ENCODE results near the gene CAPN8. TPM values are rescaled to one million over a fixed set of nuclear protein-coding genes. Genes with fewer than 3 reads are reported as not detected.

Gene CAPN8
- total RNA-seq, 4 donors from 2014 or later = 0.20 to 0.79 (median 0.40) TPM; not detected in 1

- Histone ChIP-seq H3K4me1 (peaks cover 24 to 60% of the 10 kb centered on the region in 2 donors), H3K36me3 (no peaks in the 10 kb centered on the region), H3K4me3 (replicated peaks in 1 of 3) (no peak overlapping the region), H3K27me3 (no peaks in the 10 kb centered on the region), H3K27ac (peak overlapping the region; percentile 79 to 93 (median 91)), H3K9me3 (no peaks in the 10 kb centered on the region)
- intact Hi-C loops (cut with DNase I) = no loop called here
- peak in 1 of 2 donors; percentile 28 for TF ChIP-seq POLR2A (IDR thresholded peaks at IDR 0.05)
- TF ChIP-seq, protein P1, sequence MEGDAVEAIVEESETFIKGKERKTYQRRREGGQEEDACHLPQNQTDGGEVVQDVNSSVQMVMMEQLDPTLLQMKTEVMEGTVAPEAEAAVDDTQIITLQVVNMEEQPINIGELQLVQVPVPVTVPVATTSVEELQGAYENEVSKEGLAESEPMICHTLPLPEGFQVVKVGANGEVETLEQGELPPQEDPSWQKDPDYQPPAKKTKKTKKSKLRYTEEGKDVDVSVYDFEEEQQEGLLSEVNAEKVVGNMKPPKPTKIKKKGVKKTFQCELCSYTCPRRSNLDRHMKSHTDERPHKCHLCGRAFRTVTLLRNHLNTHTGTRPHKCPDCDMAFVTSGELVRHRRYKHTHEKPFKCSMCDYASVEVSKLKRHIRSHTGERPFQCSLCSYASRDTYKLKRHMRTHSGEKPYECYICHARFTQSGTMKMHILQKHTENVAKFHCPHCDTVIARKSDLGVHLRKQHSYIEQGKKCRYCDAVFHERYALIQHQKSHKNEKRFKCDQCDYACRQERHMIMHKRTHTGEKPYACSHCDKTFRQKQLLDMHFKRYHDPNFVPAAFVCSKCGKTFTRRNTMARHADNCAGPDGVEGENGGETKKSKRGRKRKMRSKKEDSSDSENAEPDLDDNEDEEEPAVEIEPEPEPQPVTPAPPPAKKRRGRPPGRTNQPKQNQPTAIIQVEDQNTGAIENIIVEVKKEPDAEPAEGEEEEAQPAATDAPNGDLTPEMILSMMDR (IDR thresholded peaks at IDR 0.05) = no peak
- DNase-seq = peak; percentile 66 to 74
- 28 to 39% methylated on average over 6 of the region's 6 CpGs for WGBS, 2 donors
Observed at GRCh38 chr1:223707256-223708000, 41.9 kb upstream of the CAPN8 start.

DNA sequence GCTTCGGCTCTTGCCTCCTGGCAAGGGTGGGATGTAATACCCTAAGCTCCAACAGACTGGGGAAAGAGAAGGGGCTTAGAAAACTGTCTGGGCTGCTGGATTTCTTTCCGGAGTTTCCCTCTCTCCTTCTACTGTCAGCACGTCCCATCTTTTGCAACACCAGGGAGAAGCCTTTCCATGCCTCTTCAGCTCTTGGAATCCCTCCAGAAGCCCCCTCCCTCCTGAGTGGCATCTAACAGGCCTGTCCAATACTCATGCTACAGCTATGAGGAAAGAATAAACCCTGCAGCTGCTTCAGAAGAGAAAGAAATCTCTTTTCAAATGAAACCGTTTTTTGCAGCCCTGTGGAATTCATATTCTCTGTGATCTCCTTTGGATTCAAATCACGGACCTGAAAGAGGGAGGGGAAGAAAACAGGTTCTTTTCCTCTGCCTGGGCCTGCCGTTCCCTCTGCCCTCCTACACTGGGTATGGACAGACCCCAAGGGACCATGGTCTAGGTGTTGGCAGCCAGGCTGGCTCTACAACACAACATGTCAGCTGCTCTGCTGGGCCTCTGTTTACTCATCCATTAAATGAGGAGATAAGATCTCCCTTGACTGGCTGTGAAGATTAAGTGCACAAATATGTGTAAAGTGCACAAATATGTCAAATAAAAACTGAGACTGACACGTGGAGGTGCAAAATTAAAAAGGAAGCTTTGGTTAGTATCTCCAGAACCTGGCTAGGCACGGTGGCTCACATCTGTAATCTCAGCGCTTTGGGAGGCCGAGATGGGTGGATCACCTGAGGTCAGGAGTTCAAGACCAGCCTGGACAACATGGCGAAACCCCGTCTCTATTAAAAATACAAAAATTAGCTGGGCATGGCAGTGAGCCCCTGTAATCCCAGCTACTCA, 40.8 kb upstream of the CAPN8 start:
- Histone ChIP-seq H3K9me3 (no peaks in the 10 kb centered on the region), H3K27ac (peak overlapping the region; percentile 79 to 93 (median 91)), H3K27me3 (no peaks in the 10 kb centered on the region), H3K4me3 (replicated peaks in 1 of 3) (no peak overlapping the region), H3K36me3 (no peaks in the 10 kb centered on the region), H3K4me1 (peaks cover 26 to 59% of the 10 kb centered on the region in 2 donors)
- DNase-seq = peak; percentile 48 to 58
- WGBS, 2 donors = 55 to 58% methylated on average over 12 of the region's 12 CpGs
- intact Hi-C loops (cut with DNase I) = no loop called here
- TF ChIP-seq, protein P1 (IDR thresholded peaks at IDR 0.05) = no peak
- TF ChIP-seq POLR2A (IDR thresholded peaks at IDR 0.05) = no peak

- Histone ChIP-seq H3K27me3 (no peaks in the 10 kb centered on the region), H3K27ac (peak overlapping the region in 2 of 3 donors; percentile 53 to 91), H3K4me3 (replicated peaks in 1 of 3) (no peak overlapping the region), H3K9me3 (no peaks in the 10 kb centered on the region), H3K36me3 (no peaks in the 10 kb centered on the region), H3K4me1 (peaks cover 36 to 70% of the 10 kb centered on the region in 2 donors)
- intact Hi-C loops (cut with DNase I) = no loop called here
- TF ChIP-seq, protein P1 (IDR thresholded peaks at IDR 0.05) = peak in 1 of 6 experiments; percentile 3
- TF ChIP-seq POLR2A (IDR thresholded peaks at IDR 0.05) = no peak
- no peak for DNase-seq
- WGBS, 2 donors = 43 to 59% methylated on average over 8 of the region's 8 CpGs
Observed at GRCh38 chr1:223704921-223705878, 39.7 kb upstream of the CAPN8 start.

DNA sequence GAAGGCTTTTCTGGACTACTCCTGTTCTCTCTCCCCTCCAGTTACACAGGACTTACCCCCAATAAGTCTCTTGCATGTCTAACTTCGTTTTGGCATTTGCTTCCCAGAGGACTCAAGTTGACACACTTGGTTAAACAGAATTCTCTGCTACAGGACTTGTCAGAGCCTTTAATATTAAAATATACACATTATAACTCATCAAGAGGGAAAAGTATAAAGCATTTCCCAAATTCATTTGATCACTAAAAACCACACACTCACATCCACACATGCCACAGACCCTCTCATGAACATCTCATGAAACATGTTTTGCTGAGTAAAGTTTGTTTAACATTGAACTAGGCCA, 38.1 kb upstream of the CAPN8 start:
- H3K27ac ChIP-seq = no peak overlapping the region
- peaks cover 43 to 80% of the 10 kb centered on the region in 2 donors for H3K4me1 ChIP-seq
- no peak overlapping the region for H3K4me3 ChIP-seq (replicated peaks in 1 of 3)
- intact Hi-C loops (cut with DNase I) = no loop called here
- TF ChIP-seq, protein P1 (IDR thresholded peaks at IDR 0.05) = no peak
- TF ChIP-seq POLR2A (IDR thresholded peaks at IDR 0.05) = no peak
- H3K9me3 ChIP-seq = no peaks in the 10 kb centered on the region
- WGBS, 2 donors = 26 to 35% methylated on average over 1 of the region's 1 CpG
- H3K36me3 ChIP-seq = no peaks in the 10 kb centered on the region
- no peak for DNase-seq
- H3K27me3 ChIP-seq = no peaks in the 10 kb centered on the region

Measured in thyroid gland (tissue), 4 donors.